ENCODE measurements around the gene SPRYD3. TPM values are rescaled to one million over a fixed set of nuclear protein-coding genes. Genes with fewer than 3 reads are reported as not detected.

The SPRYD3 gene
- total RNA-seq, 1 experiment from 2014 or later: 47.5 TPM

DNA sequence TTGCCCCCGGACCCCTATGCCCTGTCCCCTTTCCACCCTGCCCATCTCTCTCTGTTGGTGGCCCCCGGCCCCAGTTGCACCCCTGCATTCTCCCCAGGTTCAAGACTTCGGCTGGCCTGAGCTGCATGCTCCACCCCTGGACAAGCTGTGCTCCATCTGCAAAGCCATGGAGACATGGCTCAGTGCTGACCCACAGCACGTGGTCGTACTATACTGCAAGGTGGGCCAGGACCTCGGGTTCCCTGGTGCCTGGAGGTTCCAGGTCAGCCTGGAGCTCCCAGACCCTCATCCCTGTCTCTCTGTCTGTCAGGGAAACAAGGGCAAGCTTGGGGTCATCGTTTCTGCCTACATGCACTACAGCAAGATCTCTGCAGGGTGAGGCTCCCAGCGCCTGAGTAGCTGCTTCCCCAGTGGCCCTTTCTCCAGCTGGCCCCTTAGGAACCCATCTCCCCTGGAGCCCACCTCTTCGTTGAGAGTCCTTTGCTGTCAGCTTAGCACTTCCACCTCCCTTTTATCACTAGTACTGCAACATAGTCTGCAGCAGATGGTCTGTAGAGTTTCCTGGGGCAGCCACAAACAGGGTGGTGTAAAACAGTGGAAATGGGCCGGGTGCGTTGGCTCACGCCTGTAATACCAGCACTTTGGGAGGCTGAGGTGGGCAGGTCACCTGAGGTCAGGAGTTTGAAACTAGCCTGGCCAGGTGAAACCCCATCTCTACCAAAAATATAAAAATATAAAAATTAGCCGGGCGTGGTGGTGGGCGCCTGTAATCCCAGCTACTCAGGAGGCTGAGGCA, 23.5 kb downstream of the SPRYD3 start:
- Histone ChIP-seq H3K27me3 (ENCODE audit: insufficient read depth, low read length) (no peaks in the 10 kb centered on the region), H3K79me2 (ENCODE audit: insufficient read depth, low read length) (peaks cover 16% of the 10 kb centered on the region; the same call in 1 of the 2 replicates), H3K4me3 (replicated peaks in 1 of 2; ENCODE audit: low read depth in 1 of 2, low read length in 2 of 2) (no peak overlapping the region), H3K9ac (ENCODE audit: low read length) (no peak overlapping the region), H3K36me3 (ENCODE audit: control insufficient read depth in 1 of 2, insufficient read depth in 2 of 2, low read length in 2 of 2) (no peaks in the 10 kb centered on the region), H3K4me2 (ENCODE audit: low read length) (peak overlapping the region; percentile 97; the same call in 1 of the 2 replicates), H3K9me2 (ENCODE audit: insufficient read depth) (no peaks in the 10 kb centered on the region), H3K4me1 (ENCODE audit: control insufficient read depth in 1 of 2, insufficient read depth in 2 of 2, low read length in 2 of 2) (peaks cover 31 to 46% of the 10 kb centered on the region in 2 experiments), H4K20me1 (ENCODE audit: insufficient read depth) (no peaks in the 10 kb centered on the region), H3K9me3 (ENCODE audit: control insufficient read depth in 1 of 2, insufficient read depth in 1 of 2, low read depth in 1 of 2, low read length in 2 of 2) (no peaks in the 10 kb centered on the region), H2AFZ (ENCODE audit: low read depth, low read length, poor library complexity, severe bottlenecking) (no peak overlapping the region), H3K27ac (ENCODE audit: low read depth, low read length) (no peak overlapping the region)
- BruUV-seq (replicated peaks): no TSS peak
- ATAC-seq (no peak), DNase-seq (ENCODE audit: low read depth, low spot score) (no peak)
- intact Hi-C loops (cut with micrococcal nuclease): no loop called here
- RAD21 ChIA-PET (ENCODE audit: low non-redundant PET in 1 of 2, low total read pairs in 2 of 2, uncharacterized antibody in 2 of 2, unreplicated experiment in 2 of 2): interaction anchor here in 1 of 2 experiments (1.9 kb wide), 1 partner anchor 10 kb away, joined by 9 read pairs; no protein-coding TSS in a partner anchor
- POLR2A ChIA-PET: interaction anchor here (0.9 to 2.4 kb wide), 3 partner anchors 8 to 50 kb away, joined by 3 to 14 read pairs (median 4); partner anchors contain the start of gene EIF4B
- CTCF ChIA-PET: interaction anchor here (2.4 to 3.5 kb wide), 2 partner anchors 10 to 171 kb away, joined by 5 to 36 read pairs; no protein-coding TSS in a partner anchor
- no peak for TF ChIP-seq ZNF274 (IDR thresholded peaks at IDR 0.05; ENCODE audit: low read depth, low read length)
- TF ChIP-seq POLR2AphosphoS5 (IDR thresholded peaks at IDR 0.05; ENCODE audit: low read depth, low read length): no peak
- no peak for TF ChIP-seq YY1 (IDR thresholded peaks at IDR 0.05; ENCODE audit: extremely low read depth, insufficient replicate concordance, low read depth, low read length)
- no peak for TF ChIP-seq SRF (IDR thresholded peaks at IDR 0.05; ENCODE audit: low read depth)
- TF ChIP-seq TCF7L2 (IDR thresholded peaks at IDR 0.05; ENCODE audit: borderline replicate concordance, extremely low read depth, insufficient read depth, insufficient read length): no peak
- no peak for TF ChIP-seq SIN3A (IDR thresholded peaks at IDR 0.05; ENCODE audit: low read depth)
- TF ChIP-seq CBX3 (IDR thresholded peaks at IDR 0.05; ENCODE audit: low read depth): no peak
- no peak for TF ChIP-seq ELF1 (IDR thresholded peaks at IDR 0.05; ENCODE audit: borderline replicate concordance, low read depth)
- TF ChIP-seq, protein P1, sequence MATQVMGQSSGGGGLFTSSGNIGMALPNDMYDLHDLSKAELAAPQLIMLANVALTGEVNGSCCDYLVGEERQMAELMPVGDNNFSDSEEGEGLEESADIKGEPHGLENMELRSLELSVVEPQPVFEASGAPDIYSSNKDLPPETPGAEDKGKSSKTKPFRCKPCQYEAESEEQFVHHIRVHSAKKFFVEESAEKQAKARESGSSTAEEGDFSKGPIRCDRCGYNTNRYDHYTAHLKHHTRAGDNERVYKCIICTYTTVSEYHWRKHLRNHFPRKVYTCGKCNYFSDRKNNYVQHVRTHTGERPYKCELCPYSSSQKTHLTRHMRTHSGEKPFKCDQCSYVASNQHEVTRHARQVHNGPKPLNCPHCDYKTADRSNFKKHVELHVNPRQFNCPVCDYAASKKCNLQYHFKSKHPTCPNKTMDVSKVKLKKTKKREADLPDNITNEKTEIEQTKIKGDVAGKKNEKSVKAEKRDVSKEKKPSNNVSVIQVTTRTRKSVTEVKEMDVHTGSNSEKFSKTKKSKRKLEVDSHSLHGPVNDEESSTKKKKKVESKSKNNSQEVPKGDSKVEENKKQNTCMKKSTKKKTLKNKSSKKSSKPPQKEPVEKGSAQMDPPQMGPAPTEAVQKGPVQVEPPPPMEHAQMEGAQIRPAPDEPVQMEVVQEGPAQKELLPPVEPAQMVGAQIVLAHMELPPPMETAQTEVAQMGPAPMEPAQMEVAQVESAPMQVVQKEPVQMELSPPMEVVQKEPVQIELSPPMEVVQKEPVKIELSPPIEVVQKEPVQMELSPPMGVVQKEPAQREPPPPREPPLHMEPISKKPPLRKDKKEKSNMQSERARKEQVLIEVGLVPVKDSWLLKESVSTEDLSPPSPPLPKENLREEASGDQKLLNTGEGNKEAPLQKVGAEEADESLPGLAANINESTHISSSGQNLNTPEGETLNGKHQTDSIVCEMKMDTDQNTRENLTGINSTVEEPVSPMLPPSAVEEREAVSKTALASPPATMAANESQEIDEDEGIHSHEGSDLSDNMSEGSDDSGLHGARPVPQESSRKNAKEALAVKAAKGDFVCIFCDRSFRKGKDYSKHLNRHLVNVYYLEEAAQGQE (IDR thresholded peaks at IDR 0.05; ENCODE audit: low read depth): no peak
- TF ChIP-seq, protein P2, sequence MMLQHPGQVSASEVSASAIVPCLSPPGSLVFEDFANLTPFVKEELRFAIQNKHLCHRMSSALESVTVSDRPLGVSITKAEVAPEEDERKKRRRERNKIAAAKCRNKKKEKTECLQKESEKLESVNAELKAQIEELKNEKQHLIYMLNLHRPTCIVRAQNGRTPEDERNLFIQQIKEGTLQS (IDR thresholded peaks at IDR 0.05): no peak
- TF ChIP-seq JUND (IDR thresholded peaks at IDR 0.05): no peak
- no peak for TF ChIP-seq EZH2 (IDR thresholded peaks at IDR 0.05)
- no peak for TF ChIP-seq RAD21 (IDR thresholded peaks at IDR 0.05; ENCODE audit: low read depth)
- no peak for TF ChIP-seq MAX (IDR thresholded peaks at IDR 0.05)
- TF ChIP-seq, protein P3, sequence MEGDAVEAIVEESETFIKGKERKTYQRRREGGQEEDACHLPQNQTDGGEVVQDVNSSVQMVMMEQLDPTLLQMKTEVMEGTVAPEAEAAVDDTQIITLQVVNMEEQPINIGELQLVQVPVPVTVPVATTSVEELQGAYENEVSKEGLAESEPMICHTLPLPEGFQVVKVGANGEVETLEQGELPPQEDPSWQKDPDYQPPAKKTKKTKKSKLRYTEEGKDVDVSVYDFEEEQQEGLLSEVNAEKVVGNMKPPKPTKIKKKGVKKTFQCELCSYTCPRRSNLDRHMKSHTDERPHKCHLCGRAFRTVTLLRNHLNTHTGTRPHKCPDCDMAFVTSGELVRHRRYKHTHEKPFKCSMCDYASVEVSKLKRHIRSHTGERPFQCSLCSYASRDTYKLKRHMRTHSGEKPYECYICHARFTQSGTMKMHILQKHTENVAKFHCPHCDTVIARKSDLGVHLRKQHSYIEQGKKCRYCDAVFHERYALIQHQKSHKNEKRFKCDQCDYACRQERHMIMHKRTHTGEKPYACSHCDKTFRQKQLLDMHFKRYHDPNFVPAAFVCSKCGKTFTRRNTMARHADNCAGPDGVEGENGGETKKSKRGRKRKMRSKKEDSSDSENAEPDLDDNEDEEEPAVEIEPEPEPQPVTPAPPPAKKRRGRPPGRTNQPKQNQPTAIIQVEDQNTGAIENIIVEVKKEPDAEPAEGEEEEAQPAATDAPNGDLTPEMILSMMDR (IDR thresholded peaks at IDR 0.05 in 2 of 3, conservative IDR thresholded peaks at IDR 0.05 in 1 of 3; ENCODE audit: borderline replicate concordance in 1 of 3, insufficient read depth in 1 of 3, low read depth in 2 of 3, low read length in 2 of 3): no peak
- TF ChIP-seq POLR2A (IDR thresholded peaks at IDR 0.05; ENCODE audit: borderline replicate concordance, extremely low read depth, insufficient read depth, insufficient read length): no peak
- no peak for TF ChIP-seq ZBTB33 (IDR thresholded peaks at IDR 0.05; ENCODE audit: extremely low read depth, insufficient replicate concordance, low read length)
- TF ChIP-seq EZH2phosphoT487 (IDR thresholded peaks at IDR 0.05; ENCODE audit: borderline replicate concordance): no peak
